Stimulated activated CD8-positive, alpha-beta memory T cell treated with anti-CD3 and anti-CD28 coated beads, Interleukin-12 subunit alpha, Interleukin-12 subunit beta, amount 100 ng/mL, for 24 hours (primary cell): ENCODE measurements around the gene BSG.
"Not testable (repeated sequence)": the region's sequence is repeated elsewhere in the genome, so short reads cannot be mapped to it uniquely, and the experiment has no call there.

Source experiments
- DNase-seq: peaks from one replicate; pipeline ENCODE4 v3.0.0-alpha.2; 2020; ENCODE audit errors: extremely low read depth

The BSG gene

DNA sequence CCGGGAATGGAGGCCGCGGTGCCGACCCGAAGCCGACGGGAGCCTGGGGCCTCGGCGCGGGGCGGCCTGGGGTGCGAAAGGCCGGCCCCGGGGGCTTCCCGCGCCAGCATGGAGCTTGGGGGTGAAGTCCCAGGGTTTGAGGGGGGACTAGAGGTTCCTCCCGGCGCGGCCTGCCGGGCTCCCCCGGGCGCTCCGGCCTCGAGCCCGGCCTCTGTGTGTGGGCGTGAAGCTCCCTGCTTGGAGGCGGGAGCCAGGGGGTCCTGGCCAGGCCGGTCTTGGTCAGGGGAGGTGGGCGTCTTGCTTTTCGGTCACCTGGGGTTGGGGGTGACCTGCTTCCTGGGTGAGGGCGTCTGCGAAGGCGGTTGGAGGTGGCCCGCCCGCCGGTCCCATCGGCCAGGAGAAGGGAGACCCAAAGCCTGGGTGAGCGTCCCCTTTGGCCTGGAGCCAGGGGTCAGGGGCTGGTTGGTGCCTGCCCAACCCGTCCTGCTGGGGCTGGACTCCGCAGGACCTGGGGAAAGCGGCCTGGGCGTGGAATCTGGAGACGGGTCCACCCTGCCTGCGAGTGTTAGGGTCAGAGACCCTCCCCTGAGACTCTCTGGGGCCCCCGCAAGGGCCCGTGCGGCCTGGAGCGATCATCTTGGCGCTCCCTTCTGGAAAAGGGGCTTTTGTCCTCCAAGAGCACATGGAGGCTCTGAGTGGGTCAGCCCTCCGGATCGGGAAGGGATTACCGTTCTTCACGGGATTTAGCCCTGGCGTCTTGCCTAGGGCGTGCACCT, 535 bp downstream of the BSG start:
- no peak for DNase-seq

DNA sequence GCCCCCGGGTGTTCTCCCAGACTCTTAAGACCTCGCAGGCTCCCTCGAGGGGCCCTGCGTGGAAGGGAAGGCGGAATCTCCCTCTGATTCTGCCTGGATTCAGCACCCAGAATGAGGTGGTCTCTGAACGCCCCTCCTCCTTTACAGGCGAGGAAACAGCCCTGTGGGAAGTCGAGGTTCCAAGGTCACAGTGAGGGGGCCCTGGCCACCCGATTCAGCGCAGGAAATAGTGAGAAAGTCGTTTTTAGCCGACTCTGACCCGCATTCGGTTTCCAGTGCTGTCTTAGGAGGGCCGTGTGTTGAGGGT, 1.1 kb downstream of the BSG start:
- DNase-seq, result no peak

DNA sequence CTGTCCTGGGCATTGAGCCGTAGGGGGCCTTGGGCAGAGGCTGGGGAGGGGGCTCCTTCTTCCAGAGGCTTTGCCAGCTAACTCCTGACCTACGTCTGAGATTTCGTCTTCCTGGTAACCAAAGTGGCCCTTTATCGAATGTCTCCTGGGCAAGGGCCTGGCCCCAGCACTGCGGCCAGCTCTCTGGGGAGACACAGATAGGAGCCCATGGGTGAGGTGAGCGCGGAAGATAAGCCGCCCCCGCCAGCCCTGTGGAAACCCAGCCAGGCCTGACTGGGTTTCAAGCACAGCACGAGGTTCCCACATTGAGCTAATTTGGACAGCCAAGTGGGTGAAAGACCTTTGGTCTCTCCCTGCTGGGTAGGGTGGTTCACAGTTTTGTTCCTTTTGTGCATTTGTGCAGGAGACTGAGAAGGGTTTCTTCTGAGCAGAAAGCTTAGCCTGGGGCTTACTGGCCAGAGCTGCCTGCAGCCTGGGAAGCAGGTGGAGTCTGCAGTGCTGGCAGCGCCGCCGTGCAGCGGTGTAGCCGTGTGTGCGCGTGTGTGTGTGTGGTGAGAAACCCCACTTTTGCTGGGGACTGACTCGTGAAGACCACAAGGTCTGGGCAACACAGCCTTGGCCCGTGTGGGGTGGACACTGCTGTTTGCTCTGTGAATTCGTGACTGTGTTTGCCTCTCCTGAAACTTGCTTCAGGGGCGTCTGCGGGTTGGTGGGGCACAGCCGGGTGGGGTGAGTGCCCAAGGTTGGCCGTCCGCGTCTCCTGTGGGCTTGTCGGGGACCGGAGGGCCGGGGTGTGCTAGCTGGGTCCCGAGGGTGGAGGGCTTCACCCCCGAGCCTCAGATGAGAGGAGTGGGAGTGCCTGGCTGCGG, 2.5 kb downstream of the BSG start:
- DNase-seq, result no peak

- DNase-seq, result no peak
Observed at GRCh38 chr19:575527-576506, 3.4 kb downstream of the BSG start.

- no peak for DNase-seq
Observed at GRCh38 chr19:576768-577438, 4.5 kb downstream of the BSG start.

GRCh38 chr19:577439-578392, 5.3 kb downstream of the BSG start:
- DNase-seq, result no peak

DNA sequence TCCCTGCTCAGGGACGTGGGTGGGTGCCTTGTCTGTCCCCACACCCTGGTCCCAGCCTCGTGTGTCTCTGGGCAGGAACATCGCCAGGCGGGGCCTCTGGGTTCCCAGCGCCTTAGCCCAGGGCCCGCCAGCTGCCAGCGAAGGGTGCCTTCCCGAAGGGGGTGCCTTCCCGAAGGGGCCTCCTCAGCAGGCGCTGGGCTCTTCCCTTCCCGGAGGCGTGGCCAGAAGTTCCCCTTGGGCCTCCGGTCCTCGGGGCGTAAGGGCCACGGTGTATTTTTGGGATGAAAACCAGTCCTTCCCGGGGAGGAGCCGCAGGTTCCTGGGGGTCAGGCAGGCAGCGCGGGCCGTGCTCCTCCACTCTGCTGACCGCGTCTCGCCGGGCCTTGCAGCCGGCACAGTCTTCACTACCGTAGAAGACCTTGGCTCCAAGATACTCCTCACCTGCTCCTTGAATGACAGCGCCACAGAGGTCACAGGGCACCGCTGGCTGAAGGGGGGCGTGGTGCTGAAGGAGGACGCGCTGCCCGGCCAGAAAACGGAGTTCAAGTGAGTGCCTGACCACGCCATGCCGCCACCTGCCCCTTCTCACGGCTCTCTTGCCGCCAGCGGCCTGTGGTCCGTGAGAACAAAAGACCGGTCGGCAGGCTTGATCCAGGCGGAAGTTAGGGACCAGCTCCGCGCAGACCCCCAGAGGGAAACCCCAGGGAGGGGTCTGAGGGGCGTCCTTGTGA, 6.9 kb downstream of the BSG start:
- DNase-seq, result no peak

DNA sequence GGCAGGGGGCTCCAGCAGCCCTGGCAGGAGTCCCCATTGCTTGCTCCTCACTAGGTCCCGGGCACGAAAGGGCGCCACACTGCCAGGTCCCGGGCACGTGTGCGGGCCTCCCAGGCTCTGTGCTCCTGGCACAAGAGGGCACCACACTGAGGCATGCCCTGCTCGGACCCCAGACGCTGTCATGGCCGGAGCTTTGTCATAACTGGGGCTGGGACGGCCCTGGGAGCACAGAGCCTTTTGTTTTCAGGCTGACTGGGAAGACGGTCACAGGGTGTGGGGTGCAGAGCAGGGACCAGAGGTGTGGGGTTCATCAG, 7.4 kb downstream of the BSG start:
- no peak for DNase-seq

DNA sequence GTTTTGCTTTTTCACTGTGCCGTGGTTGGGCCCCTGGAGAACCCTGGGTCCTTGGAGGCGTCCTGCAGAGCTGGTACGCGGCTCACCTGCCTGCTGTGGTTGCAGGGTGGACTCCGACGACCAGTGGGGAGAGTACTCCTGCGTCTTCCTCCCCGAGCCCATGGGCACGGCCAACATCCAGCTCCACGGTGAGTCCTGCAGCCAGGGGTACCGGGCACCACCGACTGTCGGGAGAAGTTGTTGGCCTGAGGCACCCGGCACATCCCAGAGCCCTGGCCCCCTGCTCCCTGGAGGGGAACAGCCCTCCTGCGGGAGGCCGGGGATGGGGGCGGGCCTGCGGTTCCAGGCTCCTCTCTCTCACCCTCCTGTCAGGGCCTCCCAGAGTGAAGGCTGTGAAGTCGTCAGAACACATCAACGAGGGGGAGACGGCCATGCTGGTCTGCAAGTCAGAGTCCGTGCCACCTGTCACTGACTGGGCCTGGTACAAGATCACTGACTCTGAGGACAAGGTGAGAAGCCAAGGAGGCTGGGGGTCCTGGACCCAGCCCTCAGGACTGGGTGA, 8.0 kb downstream of the BSG start:
- no peak for DNase-seq

- no peak for DNase-seq
Observed at GRCh38 chr19:581399-582111, 9.2 kb downstream of the BSG start.

DNA sequence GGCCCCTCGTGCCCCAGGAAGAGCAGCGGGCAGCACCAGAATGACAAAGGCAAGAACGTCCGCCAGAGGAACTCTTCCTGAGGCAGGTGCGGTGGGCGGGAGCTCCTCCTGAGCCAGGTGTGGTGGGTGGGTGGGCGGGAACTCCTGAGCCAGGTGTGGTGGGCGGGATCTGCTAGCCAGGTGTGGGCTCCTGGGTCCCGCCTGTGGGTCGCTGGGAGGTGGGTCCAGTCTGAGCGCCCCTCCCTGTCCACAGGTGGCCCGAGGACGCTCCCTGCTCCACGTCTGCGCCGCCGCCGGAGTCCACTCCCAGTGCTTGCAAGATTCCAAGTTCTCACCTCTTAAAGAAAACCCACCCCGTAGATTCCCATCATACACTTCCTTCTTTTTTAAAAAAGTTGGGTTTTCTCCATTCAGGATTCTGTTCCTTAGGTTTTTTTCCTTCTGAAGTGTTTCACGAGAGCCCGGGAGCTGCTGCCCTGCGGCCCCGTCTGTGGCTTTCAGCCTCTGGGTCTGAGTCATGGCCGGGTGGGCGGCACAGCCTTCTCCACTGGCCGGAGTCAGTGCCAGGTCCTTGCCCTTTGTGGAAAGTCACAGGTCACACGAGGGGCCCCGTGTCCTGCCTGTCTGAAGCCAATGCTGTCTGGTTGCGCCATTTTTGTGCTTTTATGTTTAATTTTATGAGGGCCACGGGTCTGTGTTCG, 10.3 kb downstream of the BSG start:
- DNase-seq, result no peak

GRCh38 chr19:583198-583967, 11.0 kb downstream of the BSG start:
- DNase-seq, result no peak

DNA sequence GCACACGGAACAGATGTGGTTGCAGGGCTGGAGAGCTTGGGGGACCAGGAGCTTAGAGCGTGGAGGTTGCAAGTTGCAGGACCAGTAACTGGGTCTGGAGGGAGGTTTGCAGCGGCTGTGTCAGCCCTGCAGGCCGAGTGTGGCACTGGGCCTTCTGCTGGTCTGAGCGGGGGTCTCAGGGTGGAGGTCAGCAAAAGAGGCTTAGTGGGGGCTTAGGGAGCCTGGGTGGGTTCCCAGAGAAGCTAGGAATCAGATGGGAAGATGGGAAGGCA, 11.5 kb downstream of the BSG start:
- DNase-seq, result no peak

GRCh38 chr19:584240-585001, 12.0 kb downstream of the BSG start:
- DNase-seq, result peak; percentile 34

DNA sequence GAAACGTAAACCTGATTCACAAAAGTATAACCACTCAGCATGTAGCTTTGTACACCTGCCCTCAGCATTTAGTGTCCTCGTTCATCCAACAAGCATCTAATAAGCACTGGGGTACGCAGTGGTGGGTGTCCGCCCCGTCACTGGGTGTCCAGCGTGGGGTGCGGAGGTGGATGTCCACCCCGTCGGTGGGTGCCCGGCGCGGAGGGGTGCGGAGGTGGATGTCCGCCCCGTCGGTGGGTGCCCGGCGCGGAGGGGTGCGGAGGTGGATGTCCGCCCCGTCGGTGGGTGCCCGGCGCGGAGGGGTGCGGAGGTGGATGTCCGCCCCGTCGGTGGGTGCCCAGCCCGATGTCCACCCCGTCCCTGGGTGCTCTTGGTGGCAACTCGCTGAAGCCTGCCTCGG, 12.8 kb downstream of the BSG start:
- not testable (repeated sequence) for DNase-seq

- no peak for DNase-seq
Observed at GRCh38 chr19:585551-586110, 13.2 kb downstream of the BSG start.
